HG03039 (cell line): ENCODE measurements around the gene GSTM4.
"Not testable (repeated sequence)": the region's sequence is repeated elsewhere in the genome, so short reads cannot be mapped to it uniquely, and the experiment has no call there.

ENCODE experiments used
- ATAC-seq: cut with Tn5 transposase; IDR thresholded peaks from one replicate; pipeline ENCODE4 v1.9.1; 2021; ENCODE audit warnings: mild to moderate bottlenecking, moderate library complexity; ENCODE audit not compliant: unreplicated experiment

GSTM4 gene

DNA sequence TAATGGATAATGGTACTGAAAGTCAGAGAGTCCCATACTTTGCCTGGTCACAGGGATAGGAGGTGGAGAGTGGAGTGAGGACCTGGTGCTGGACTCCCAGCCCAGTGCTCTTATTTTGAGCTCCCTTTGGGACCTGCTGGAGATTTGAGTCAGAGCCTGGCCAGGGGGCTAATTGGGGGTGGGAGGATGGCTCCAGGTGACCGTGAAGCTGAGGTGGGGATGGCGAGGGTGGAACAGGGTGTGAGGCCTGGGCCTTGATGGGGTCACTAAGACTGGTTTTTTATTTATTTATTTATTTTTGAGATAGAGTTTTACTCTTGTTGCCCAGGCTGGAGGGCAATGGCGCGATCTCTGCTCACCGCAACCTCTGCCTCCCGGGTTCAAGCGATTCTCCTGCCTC, 18.5 kb upstream of the GSTM4 start:
- no peak for ATAC-seq

DNA sequence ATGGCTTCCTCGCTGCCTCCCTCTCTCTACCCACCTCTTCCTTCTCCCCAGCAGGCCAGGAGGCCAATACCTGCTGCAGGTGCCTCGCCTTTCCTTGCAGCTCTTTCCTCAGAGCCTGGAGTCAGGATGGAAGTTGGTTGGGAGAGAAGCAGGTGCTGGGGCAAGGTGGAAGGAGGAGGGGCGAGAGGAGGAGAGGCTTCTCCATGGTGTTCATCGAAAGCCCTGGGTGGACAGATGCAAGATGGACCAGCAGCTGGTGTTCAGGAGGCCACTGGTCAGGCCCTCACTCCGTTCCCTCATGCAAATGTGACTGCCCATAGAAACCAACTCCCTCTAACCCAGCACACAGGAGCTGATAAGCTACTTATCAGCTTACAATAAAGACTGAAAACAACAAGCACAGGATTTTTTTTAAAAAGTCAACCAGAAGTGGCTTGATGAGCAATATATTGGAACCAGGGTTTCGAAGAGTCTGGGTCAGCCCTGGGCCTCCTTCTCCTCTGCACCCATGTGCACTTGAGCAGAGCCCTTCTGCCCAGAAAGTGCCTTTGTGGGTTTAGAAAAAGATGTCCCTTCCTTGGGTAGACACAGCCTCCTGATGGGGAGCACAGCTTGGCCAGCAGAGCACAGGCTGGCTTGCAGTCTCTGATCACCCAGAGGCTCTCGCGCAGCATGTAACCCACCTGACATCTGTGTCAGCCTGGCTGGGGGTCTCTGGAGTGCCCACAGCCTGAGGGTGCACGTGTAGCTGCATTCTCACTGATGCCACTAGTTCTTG, 16.6 kb upstream of the GSTM4 start:
- ATAC-seq, result no peak

DNA sequence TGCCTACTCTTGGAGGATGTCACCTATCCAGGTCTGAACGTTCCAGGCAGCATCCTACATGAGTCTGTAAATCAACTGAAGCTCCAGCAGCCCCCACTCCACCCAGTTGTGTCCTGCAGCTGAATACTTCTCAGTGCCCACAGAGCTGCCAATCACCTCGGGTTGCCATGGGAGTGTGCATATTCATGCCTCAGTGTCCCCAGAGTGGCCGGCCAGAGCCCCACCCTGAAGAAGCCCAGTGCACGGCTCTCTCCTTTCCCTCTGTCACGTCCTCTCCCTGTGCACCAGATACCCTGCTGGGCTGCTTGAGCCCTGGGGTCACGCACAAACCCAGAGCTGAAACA, 16.1 kb upstream of the GSTM4 start:
- ATAC-seq, result no peak

DNA sequence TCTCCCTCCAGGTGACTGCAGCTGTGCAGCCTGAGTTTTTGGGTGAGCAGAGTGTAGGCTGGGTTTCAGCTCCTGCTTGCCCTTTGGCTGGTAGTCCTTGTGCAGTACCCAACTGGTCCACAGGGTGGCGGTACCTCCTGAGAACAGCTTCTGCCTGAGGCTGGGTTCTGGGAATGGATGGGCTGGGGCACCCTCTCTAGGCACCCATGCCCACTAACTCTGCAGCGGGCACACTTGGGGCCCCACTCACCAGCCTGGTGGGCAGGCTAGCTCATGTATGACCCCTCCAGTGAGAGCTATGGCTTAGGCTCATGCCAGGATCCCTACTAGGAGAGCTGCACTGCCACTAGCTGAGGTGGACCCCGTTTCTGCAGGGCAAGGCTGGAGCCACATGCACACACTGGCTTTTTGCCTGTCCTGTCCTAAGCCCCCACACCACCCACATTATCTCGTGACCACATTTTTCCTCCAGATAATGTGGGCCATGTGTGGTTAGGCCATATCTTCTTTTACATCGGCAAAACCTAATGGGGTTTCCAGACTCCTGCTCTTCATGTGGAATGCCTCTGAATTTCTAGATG, 15.5 kb upstream of the GSTM4 start:
- no peak for ATAC-seq

DNA sequence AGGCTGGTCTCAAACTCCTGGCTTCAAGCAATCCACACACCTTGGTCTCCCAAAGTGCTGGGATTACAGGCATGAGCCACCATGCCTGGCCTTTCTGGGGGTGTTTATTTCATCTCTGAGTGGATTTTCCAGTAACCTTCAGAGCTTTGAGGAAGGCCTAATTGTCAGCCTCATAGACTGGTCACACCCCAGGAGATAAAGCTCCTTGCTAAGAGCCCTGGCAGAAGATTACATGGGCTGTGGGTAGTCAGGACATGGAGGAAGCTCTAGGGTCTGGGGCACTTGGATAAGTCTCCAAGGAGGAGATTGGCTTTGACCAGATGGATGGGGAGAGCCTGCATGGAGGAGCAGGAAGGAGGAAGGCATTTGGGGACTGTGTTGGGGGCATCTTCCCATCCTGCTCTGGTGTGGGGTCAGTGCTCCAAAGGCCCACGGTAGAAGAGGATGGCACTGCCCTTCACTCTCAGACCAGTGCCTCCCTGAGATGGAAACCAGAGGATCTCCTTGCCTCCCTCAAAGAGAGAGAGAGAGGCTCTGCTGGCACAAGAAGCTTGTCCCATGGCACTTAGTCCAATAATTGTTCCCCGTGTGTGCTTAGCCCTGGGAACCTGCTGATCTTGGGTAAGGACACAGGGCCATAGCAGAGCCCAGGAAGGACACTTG, 14.7 kb upstream of the GSTM4 start:
- ATAC-seq, result no peak

DNA sequence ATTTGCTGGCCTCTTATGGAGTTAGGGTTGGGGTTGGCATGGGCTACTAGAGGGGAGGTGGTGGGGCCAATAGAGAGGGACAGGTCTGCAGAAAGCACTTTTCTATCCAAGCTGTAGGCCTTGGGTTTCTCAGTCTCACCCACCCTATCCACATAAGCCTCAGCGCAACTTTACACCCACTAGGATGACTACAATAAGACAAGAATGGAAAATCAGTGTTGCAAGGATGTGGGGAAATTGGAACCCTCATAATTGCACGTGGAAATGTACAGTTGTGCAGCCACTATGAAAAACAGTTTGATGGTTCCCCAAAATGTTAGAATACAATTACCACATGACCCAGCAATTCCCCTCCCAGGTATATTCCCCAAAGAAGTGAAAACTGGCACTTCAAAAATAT, 14.0 kb upstream of the GSTM4 start:
- no peak for ATAC-seq

DNA sequence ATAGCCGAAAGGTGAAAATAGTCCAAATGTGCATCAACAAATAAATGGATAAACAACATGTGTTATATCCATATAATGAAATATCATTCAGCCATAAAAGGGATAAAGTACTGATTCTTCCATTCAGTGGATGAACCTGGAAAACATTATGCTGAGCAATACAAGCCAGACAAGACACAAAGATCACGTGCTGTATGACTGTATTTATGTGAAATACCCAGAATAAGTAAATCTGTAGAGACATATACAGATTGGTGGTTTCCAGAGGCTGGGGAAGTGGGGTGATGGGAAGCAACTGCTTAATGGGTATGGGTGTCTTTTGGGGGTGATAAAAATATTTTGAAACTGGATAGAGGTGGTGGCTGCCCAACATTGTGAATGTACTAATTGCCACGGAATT, 13.3 kb upstream of the GSTM4 start:
- ATAC-seq, result no peak

DNA sequence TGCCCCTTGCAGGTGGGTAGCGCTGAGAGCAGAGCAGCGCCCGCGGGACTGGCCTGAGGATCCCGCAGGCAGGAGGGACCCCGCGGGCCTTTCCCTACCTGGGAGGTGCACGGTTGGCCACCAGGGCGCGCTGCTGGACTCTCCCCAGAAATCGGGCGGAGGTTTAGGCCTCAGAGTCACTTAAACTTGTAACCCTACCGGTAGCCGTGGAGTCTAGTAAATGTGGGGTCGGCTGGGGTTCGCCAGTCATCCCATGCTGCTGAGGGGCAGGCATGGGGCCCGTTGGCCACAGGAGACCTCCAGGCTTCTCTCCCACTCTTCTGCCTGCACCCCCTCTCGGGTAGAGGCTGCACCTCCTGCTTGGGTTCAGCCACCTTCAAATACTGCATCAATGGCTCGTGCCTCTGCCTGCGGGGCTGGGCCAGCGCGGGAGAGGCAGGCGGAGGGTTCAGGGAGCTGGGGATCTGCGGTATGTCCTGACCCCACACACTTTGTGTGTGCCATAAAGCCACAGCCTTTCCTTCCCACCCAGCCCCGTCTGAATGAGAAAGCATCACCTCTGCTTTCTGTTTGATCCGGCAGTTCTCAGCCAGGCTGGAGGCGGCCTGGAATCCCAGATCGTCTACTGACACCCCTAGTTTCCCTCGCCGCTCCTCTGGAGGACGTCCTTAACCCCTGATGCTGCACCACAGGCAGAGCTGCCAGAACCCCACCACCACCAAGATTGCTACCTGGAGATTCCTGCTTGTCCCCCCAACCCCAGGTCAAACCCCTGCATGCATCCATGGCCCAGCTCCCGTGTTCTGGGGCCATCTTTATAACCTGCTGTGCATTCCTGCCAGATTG, 12.3 kb upstream of the GSTM4 start:
- ATAC-seq, result peak; percentile 83

DNA sequence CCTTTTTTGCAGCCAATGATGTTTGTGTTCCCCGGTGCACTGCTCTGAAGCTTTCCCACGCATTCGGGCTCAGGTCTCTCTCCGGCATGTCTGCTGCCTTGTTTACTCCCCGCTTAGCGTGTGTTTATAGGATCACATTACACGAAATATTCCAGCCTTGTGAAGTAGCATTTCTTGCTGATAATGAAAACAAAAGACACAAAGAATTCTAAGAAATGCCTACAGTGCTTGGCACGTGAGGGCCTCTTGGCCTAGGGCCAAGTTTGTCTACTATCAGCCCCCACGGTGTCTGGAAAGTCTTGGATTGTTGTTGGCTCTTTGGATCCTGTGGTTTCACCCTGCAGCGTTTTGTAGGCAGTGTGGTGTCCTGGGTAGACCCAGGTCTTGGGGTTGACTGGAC, 11.2 kb upstream of the GSTM4 start:
- ATAC-seq, result no peak

DNA sequence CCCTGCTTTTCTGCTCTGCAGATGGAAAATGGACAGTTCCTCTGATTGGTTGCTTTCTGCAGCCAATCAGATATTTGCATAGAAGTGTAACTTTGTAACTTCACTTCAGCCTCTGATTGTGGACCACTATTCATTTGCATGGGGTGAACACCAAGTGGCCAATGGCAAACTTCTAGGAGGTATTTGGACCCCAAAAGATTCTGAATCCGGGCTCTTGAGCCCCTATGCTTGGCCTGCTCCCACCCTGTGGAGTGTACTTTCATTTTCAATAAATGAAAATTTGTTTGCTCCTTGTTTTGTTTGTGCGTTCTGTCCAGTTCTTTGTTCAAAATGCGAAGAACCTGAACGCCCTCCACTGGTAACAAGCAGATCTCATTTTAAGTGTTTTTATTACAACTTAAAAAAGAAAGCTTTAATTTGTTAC, 6.4 kb upstream of the GSTM4 start:
- ATAC-seq, result no peak

DNA sequence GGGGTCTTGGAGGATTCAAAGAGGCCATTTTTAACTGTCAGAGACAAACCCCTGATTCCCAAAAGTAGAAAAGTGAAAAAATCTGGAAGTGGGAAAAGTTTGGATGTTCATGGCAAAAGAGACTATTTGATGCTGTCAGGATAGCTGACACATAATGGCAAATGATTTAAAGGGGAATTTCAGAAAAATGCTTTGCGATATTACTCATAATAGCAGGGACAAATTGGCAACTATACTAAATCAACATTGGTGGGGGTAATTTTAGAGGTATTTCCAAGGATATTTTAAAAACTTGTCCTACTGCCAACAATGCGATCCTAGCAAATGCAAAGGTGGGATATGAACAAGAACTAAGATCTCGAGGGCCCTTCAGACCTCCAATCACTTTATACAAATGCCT, 5.3 kb upstream of the GSTM4 start:
- ATAC-seq, result no peak

DNA sequence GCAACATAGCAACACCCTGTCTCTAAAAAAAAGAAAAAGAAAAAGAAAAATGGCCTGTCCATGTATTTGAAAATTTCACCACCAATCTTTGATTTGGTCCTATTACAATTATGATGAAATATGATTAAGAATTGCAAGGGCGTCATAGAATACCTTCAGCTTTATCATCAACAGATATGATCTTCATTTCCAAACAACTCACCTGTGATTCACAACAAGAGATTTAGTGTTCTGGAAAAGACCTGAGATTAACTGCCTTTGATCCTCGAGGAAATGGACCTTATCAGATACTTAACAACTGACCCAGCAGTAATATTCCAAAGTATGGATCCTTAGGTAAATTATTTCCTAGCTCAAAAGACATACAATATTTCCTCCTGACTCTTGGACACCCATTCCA, 3.5 kb upstream of the GSTM4 start:
- no peak for ATAC-seq

DNA sequence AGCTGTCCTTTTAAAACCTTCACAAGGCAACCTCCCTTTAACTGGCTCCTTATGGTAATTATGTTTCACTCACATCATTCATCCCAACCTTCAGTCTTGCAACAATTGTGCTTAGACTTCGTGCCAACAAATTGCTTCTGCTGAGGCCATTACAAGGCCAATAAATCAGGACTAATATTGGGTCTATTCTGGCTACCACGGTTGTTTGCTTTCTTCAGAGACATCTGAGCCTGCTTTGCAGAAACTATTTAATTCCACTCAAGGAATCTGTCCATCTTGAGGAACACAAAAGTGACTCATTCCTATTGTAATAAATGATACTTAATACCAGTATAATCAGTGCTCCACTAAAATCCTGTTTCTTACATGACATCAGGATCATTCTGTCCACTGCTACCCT, 2.6 kb upstream of the GSTM4 start:
- no peak for ATAC-seq

DNA sequence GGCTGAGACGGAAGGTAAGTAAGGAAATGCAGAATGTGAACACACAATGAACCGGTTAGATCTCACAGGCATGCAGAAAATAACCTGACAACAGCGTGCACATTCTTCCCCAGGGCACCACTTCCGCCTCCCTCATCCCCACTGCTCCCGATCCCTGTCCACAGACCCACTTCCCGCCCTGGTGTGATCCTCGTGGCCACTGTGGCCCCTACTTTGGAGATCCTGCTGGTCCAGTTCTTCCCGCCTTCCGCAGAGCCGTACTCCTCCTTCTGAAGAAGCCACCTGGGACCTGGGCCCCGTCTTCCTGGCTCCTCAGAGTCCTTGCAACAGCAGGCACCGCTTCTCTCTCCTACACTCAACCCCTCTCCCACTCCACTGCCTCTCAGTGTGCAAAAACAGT, 1.4 kb upstream of the GSTM4 start:
- ATAC-seq, result no peak

DNA sequence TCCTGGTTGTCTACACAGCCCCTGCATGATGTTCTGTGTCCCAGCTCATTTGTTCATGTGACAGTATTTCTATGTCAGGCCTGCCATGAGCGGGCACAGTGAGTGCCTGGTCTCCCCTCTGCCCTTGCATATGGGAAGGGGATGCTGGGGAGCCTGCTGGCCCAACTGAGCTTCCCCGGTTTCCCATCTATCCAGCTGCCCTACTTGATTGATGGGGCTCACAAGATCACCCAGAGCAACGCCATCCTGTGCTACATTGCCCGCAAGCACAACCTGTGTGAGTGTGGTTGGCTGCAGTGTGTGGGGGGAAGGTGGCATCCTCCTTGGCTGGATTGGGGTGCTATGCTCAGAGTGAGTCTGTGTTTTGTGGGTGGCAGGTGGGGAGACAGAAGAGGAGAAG, 1.5 kb downstream of the GSTM4 start:
- no peak for ATAC-seq

DNA sequence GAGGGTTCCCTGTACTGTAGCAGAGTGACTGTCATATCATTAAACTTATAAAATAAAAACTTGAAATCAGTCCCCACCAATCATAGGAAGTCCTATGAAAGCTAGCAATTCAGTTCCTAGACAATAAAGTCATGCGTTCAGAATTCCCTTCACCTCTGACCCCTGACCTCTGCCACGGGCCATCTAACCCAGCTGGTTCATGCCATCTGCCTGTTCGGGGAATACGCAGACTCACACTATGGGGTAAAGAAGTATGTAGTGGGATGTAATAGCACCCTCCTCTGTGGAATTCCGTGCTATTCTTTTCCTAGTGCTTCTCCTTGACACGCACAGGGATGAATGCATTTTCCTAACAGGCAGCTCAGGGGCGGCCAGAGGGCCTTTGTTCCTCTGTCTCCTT, 2.1 kb downstream of the GSTM4 start:
- ATAC-seq, result no peak

DNA sequence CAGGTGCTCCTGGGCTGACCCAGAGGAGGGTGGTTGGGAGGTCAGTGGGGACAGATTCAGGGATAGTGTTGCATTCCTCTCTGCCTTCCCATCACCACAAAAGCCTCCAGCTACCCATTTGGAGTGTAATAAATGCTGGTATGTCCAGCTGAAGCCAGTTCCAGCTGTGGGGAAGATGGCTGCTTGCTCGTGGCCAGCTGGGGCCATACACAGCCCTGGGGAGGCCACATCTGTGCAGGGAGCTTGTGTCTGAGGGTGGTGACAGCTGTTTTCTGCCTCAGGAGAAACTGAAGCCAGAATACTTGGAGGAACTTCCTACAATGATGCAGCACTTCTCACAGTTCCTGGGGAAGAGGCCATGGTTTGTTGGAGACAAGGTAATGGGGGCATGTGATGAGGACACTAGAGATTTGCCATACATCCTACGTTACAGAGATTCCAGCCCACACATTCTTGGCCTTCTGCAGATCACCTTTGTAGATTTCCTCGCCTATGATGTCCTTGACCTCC, 2.7 kb downstream of the GSTM4 start:
- no peak for ATAC-seq

DNA sequence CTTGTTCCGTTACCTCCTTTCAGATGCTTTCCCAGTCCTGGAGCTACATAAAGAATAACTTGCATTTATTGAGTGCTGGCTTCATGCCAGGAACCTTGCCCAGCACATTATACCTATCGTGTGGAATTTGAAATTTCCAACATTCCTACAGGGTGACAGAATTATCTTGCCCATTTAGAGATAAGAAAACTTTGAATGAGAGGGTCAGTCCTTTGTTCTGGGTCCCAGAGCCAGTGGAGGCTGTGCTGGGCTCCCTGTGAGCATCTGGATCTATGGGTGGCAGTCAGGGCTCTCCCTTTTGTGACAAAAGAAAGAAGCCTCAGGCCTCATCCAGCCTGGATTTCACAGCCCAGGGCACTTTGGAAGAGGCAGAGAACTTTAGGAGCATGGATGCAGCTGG, 3.2 kb downstream of the GSTM4 start:
- no peak for ATAC-seq

DNA sequence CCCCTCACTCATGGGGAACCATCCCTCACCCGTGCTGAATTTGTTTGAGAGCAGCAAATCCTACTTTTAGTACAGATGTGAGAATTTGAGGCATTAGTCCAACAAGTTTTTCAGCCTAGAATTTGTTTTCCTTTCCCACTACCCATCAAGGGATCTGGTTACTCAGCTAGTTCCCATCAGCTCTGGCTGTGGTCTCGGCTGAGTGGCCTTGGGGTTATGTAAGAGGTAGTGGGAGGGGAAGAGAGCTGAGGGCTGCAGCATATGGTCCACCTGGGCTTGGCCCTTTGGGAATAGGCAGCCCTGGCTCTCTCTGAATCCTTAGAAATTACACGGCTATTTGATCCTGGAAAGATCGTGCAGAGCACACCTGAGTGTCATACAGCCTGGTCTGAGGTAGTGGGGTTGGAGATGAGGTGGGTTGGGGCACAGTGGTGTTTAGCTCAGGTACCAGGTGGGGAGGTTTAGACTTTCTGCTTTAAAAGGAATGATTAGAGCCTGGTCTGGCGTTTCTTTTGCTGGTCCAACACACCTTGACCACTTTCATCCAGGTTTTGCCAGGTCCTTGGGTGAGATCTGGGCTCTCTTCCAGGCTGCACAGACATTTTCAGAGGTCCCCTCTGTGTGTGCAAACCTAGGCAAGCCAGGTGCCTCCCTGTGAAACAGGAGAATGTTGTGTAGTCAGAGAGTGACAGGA, 4.2 kb downstream of the GSTM4 start:
- no peak for ATAC-seq

DNA sequence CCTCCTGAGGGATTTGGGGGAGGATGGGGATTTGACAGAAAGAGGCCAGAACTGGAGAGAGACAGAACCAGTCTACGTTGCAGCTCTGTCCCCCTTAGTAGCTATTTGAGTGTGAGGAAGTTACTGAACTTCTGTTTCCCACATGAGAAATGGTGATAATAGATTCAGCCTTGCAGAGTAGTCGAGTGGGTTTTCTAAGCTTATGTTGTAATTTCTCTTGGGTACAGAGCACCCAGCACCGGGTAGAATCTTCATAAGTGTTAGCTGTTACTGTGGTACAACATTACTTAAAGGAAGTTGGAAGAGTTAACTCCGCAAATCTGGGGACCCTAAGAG, 4.8 kb downstream of the GSTM4 start:
- not testable (repeated sequence) for ATAC-seq

DNA sequence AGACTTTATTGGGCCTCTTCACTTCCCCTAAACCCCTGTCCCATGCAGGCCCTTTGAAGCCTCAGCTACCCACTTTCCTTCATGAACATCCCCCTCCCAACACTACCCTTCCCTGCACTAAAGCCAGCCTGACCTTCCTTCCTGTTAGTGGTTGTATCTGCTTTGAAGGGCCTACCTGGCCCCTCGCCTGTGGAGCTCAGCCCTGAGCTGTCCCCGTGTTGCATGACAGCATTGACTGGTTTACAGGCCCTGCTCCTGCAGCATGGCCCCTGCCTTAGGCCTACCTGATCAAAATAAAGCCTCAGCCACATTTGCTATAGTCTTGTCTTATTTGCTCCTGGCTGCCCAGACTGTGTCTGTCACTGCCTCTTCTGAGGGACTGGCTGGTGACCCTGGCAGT, 5.5 kb downstream of the GSTM4 start:
- no peak for ATAC-seq
